ENCODE results near the gene ZNF385B.

The ZNF385B gene

DNA sequence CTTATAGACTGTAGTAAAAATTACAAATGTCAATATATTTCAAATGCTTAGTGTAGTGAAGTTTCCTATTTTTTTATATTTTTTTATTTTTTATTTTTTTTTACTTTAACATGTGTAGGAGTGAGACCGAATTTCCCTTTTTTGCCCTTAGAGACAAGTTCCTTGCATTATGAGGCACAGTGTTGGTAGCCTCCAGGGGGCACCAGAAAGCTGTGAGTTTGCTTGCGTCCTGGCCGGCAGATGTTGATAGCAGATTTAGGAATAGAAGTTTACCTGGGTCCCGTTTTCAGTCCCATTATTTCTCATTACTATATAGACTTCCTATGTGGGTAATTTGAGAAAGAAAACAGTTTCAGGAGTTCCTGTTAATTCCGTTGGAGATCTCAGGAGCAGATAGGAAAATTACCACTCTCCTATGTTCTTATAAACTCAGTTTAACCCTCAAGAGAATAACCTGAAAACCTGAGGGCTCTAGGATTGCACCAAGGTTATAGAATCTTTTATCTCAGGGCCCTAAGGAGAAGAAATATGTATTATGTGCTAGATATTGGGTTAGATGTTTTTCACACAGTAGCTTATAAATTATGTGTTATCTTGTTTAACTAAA lies 439.3 kb downstream of the ZNF385B start:
- no peak for TF ChIP-seq TAF1 (IDR thresholded peaks at IDR 0.05; ENCODE audit: borderline replicate concordance, low read depth, low read length)
- no peak for TF ChIP-seq POLR2A (IDR thresholded peaks at IDR 0.05; ENCODE audit: low read depth, low read length)
- no peak for TF ChIP-seq POLR2AphosphoS5 (IDR thresholded peaks at IDR 0.05; ENCODE audit: low read depth, low read length)
- peak; percentile 62 for FAIRE-seq

GRCh38 chr2:179417436-179417949 lies 443.9 kb downstream of the ZNF385B start:
- TF ChIP-seq POLR2A (IDR thresholded peaks at IDR 0.05; ENCODE audit: low read depth, low read length) = no peak
- TF ChIP-seq TAF1 (IDR thresholded peaks at IDR 0.05; ENCODE audit: borderline replicate concordance, low read depth, low read length) = no peak
- no peak for TF ChIP-seq POLR2AphosphoS5 (IDR thresholded peaks at IDR 0.05; ENCODE audit: low read depth, low read length)
- no peak for DNase-seq (ENCODE audit: insufficient read length)
- no peak for FAIRE-seq

More for the DNA sequence above, 439.3 kb downstream of the ZNF385B start:
- no peak for DNase-seq (ENCODE audit: insufficient read length)

DNA sequence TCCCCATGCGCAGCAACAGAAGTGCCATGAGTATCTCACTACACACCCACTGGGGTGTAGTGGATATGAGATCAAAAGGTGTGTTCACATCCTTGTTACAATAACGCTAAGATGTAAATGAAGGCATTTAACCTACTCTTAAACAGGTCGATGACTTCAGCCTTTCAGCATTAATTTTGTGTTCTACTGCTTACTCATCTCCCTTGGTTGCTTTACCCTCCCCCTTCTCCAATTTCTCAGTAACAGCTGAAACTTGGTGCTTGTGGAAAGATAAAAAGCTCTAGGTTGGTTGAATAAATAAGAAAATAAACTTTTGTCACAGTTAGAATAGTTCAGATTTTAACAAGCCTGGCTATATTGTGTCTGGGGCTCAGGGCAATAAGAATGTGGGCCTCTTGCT lies 449.3 kb downstream of the ZNF385B start:
- TF ChIP-seq POLR2A (IDR thresholded peaks at IDR 0.05; ENCODE audit: low read depth, low read length) = no peak
- TF ChIP-seq POLR2AphosphoS5 (IDR thresholded peaks at IDR 0.05; ENCODE audit: low read depth, low read length) = no peak
- no peak for TF ChIP-seq TAF1 (IDR thresholded peaks at IDR 0.05; ENCODE audit: borderline replicate concordance, low read depth, low read length)
- FAIRE-seq (no peak), DNase-seq (ENCODE audit: insufficient read length) (no peak)

DNA sequence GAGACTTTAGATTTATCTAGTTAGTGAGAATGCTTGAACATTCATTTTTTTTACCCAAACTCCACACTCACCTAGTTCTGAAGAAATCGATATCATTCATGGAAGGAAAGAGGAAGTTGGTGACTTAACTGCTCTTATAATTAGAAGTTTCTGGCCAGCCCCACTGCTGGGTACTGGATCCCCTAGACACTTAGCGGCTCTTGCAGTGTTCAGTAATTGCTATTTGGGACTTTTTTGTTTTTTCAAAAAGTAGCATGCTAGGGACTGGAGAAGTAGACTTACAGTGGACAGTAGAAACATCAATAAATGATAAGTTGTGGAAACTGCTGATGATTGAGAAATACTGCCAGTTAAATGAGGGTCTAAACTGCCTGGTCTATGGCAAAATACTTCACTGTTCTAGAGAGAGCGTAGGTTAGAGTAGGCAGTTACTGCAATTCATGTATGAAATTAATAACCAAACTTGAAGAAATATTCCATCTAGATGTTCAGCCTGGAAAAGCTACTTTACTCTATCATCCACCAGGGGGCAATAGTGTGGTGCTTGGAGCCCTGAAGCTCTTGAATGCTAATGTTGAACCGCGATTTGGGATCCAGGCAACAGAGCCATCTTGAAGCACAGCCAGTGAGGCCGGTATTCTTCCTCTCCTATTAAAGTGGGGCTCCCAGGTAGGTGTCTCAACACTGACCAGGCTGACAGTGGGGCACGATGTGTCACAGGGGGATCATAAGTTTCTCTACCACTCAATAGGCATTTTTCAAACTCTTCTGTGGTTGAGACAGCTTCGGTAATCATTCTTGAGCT lies 450.7 kb downstream of the ZNF385B start:
- TF ChIP-seq POLR2A (IDR thresholded peaks at IDR 0.05; ENCODE audit: low read depth, low read length) = no peak
- DNase-seq (ENCODE audit: insufficient read length) (peak; percentile 10), FAIRE-seq (peak; percentile 82)

GRCh38 chr2:179403624-179404023 lies 457.8 kb downstream of the ZNF385B start:
- no peak for DNase-seq (ENCODE audit: insufficient read length)
- TF ChIP-seq POLR2A (IDR thresholded peaks at IDR 0.05; ENCODE audit: low read depth, low read length) (no peak), POLR2AphosphoS5 (IDR thresholded peaks at IDR 0.05; ENCODE audit: low read depth, low read length) (no peak), TAF1 (IDR thresholded peaks at IDR 0.05; ENCODE audit: borderline replicate concordance, low read depth, low read length) (no peak)
- FAIRE-seq = no peak

DNA sequence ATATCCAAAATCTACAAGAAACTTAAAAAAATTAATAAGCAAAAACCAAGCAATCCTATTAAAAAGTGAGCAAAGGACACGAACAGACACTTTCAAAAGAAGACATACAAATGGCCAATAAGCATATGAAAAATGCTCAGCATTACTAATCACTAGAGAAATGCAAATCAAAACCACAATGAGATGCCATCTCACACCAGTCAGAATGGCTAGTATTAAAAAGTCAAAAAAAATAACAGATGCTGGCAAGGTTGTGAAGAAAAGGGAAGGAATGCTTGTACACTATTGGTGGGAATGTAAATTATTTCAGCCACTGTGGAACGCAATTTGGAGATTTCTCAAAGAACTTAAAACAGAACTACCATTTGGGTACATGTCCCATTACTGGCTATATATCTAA lies 467.9 kb downstream of the ZNF385B start:
- TF ChIP-seq POLR2AphosphoS5 (IDR thresholded peaks at IDR 0.05; ENCODE audit: low read depth, low read length) (no peak), POLR2A (IDR thresholded peaks at IDR 0.05; ENCODE audit: low read depth, low read length) (no peak), TAF1 (IDR thresholded peaks at IDR 0.05; ENCODE audit: borderline replicate concordance, low read depth, low read length) (no peak)
- no peak for DNase-seq (ENCODE audit: insufficient read length)
- no peak for FAIRE-seq
